NOMO-1 treated with dmso at 0.1 percent for 144 hours (cell line): Measurements from ENCODE around the gene CLPX.
A peak's percentile ranks its signal among the peaks of the same experiment; 100 is the strongest.
"Not testable (repeated sequence)": the region's sequence is repeated elsewhere in the genome, so short reads cannot be mapped to it uniquely, and the experiment has no call there.

Experiments
- DNase-seq: peaks from one replicate; lab custom pipeline; 2025; ENCODE audit not compliant: unreplicated experiment; lab: John Stamatoyannopoulos, UW

Gene CLPX

DNA sequence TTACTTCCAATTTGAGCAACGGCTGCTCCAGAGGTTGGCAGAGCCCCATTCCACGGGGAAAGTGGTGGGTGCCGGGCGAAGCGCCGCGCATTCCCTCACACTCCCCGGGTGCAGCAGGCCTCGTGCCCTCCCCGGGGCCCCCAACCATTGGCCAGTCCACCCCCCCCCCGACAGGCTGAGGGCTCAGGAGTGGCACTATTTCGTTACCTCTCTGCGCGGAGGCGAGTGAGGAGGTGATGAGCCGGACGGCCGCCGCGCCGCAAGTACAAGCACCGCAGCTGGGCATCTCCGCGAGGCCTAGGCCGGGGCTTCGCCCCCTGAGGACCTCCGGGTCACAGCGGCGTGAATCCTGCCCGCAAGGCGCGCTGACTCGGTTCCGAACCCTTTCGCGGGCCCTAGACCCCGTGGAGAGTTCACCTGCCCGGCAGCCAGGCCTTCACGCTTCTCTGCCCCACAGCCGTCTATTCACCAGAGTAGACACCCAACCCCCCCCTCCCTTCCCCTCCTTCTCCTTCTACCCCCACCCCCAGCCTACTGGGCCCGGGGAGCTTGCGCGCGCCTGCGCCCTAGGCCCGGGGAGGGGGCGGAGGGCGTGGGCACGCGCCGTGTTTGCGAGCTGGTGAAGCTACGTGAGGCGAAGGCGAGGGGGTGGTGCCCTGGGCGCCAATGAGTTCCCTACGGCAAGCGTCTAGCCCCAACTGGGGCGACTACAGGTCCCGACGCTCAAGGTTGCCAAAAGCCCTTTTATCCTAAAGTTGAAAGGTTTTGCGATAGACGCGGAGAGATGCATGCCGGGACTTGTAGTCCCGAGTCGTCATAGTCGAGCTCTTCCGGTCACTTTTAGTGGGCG is at the start of gene CLPX:
CLPX (minus strand) TSS at position 475 of the 850 bp plus-strand sequence; CDS start at position 286, 189 bp downstream.
- DNase-seq: peak; percentile 92

DNA sequence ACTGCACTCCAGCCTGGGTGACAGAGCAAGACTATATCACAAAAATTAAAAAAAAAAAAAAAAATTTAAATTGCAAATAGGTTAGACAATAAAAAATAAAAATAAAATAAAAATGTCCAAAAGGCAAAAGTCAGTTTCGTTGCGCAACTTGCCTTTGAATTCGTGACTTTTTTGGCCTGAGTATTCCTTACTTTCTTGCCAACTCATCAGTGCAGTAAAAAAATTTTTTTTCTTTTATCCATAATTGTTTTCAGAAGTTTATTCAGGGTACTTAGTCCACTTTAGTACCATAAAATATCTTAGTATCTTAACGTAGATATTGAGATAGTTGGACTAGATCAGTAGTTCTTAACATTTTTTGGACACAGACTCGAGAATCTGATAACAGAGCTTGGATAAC is 48.6 kb upstream of the CLPX start:
- DNase-seq: no peak

DNA sequence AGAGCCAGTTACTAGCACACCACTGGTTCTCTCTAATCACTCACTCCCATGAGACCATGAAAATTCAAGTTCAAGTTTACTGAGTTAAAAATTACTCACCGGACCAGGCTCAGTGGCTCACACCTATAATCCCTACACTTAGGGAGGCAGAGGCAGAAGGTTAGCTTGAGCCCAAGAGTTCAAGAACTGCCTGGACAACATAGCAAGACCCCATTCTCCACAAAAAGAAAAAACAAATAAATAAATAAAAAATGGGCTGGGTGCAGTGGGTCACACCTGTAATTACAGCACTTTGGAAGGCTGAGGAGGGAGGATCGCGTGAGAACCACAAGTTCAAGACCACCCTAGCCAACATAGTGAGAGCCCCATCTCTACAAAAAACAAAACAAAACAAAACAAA is 47.4 kb upstream of the CLPX start:
- no peak for DNase-seq

DNA sequence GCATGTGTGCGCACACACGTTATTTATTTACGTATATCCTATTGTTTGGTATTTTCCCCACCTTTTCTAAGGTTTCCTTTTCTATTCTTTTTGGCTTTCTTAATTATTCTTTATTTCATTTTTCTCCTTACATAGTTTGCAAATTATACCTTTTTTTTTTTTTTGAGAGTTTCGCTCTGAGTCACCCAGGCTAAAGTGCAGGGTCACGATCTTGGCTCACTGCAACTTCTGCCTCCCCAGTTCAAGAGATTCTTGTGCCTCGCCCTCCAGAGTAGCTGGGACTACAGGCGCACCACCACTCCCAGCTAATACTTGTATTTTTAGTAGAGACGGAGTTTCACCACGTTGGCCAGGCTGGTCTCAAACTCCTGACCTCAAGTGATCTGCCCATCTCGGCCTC is 46.2 kb upstream of the CLPX start:
- no peak for DNase-seq

DNA sequence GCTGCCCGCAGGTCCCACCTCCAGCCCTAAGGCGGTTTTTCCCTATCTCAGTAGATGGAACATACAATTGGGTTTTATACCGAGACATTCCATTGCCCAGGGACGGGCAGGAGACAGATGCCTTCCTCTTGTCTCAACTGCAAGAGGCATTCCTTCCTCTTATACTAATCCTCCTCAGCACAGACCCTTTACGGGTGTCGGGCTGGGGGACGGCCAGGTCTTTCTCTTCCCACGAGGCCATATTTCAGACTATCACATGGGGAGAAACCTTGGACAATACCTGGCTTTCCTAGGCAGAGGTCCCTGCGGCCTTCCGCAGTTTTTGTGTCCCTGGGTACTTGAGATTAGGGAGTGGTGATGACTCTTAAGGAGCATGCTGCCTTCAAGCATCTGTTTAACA is 41.8 kb upstream of the CLPX start:
- DNase-seq: not testable (repeated sequence)

DNA sequence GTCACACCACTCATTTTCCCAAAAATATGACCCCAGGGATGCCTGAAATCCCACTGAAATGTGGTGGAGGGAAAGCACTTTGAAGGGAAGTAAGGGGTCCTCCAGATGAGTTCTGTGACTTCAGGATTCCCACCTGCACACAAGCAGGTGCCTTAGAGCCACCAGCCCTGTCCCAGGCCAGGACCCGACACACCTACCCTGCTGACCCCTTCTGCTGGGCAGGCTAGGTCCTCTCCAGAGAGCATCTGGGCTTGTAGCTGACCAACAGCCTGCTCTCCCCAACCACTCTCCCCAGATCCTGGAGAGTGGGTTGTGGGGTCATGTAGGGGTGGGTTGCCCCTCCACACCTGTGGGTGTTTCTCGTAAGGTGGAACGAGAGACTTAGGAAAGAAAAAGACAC is 41.1 kb upstream of the CLPX start:
- DNase-seq: no peak

DNA sequence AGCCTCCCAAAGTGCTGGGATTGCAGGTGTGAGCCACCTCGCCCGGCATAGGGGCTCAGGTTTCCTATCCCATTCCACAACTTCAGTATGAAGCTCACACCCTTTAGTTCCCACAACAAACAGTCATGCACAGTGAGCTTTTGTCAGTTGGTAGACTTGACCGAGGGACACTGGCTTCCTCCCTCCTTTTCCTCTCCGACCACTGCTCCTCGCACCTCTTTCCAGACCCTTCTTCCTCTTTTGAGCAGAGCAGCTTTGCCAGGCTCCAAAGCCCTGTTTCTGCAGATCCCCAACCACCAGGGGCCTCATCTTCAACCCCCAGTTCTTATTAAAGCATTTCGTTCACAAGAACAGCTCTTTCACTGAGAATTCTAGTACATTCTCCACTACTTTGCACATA is 38.9 kb upstream of the CLPX start:
- peak; percentile 23 for DNase-seq

DNA sequence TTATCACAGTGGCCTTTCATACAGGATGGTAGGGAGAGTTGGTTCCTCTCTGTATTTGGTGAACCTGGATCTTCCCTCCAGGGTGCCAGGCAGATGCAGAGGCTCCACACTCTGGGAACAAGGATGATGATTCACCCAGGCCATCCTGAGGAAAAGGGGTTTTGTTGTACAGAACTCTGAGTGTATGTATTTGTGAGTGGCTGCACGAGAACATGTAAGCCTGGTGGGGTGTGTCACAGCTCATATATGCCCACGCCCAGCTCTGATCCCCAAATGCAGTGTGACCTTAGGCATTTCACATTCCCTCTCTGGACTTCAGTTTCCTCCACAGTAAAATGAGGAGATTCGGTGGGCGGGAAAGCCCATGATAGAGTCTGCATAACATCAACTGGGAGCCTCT is 37.7 kb upstream of the CLPX start:
- no peak for DNase-seq

DNA sequence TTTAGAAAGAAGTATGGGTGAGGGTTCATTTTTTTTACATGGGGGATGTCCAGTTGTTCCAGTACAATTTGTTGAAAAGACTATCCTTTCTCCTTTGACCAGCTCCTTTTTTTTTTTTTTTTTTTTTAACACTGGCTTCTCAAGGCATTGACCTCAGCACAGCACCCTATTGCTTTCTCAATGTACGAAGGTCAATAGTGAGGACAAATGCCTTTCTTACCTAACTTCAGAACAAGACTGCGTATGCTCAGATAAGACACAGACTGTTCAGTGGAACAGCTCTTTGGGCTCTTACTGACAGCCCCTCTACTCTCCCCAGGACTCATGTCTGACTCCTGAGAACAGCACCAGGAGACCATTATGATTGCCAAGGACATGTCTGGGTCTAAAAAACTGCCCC is 36.6 kb upstream of the CLPX start:
- DNase-seq: no peak

DNA sequence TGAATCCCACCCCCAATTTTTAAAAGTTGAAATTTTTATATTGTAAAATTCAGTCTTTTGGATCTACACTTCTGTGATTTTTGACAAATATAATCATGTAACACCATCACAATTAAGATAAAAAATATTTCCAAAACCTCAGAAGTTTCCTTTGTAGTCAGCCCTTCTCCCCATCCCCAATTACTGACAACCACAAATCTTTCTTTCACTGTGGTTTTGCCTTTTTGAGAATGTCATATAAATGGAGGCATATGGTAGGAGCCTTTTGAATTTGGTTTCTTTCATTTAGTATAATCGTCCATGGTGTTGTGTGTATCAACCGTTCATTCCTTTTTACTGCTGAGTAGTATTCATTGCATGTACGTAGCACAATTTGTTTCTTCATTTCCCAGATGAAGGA is 34.0 kb upstream of the CLPX start:
- DNase-seq: no peak

DNA sequence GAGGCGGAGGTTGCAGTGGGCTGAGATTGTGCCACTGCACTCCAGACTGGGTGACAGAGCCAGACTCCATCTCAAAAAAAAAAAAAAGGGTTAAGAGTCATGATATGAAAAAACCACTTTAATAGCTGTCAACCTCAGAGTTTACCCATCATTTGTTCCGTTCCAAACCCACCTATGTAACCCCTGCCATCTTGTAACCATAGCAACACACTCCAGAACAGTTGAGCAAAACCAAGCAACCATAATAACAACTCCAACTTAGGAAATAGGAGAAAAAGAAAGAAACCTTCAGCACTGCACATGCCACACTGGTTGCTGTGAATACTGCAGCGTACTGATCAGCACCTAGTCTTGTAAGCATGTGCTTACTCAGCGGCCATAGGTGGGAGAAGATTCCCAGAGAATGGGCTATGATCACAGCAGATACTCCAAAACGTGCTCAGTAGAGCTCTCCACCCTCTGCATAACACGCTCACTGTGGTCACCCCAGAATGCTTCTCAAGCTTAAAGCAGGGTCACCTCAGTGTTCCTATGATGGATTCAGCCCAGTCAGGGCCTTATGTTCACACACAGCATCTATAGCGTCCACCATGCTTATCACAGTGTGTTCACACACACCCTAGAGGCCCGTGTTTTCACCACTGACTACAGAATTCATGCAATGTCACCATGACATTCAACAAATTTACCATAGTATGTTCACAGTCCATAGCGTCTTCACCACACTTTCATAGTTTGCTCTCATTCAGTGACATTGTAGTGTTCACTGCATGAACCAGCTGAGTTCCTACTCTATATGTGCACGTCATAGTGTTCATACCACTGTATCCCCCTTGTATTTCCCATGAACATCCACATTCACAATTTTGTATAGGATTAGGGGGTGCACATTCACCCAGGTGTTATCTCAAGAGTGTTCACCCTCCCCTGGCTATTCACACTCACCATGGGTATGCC is 32.7 kb upstream of the CLPX start:
- no peak for DNase-seq

DNA sequence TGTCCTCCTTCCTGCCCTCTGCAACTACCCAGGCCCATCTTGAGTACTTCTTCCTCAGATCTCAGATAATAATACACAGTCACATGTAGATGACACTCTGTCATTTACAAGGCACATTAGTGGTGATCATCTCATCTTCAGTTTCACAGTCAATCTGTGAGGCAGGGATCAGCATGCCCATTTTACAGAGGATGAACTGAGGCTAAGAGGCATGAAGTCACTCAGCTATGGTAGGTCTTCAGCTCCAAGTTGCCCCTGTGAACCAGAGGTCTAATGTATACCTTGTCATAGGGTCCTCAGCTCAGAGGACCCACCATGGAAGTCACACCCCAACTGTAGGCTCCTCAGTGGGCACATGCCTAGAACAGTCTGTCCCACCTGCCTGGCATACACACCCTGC is 30.4 kb upstream of the CLPX start:
- no peak for DNase-seq

DNA sequence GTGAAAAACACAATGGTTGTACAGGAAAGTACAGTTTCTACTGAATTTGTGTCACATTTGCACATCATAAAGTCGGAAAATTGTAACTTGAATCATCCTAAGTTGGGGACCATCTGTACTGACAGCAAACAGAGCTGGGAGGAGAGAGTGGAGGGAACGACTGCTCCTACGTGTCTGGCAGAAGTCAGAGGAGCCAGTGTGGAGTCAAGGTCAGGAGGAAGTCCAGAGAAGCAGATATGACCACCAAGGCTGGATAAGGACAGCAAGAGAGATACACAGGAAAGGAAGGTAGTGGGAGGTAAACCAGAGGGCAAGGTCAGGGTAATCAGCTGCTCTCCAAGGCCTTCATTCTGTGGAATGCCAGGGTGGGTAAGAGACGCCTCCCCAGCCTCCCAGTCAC is 28.9 kb upstream of the CLPX start:
- DNase-seq: no peak

DNA sequence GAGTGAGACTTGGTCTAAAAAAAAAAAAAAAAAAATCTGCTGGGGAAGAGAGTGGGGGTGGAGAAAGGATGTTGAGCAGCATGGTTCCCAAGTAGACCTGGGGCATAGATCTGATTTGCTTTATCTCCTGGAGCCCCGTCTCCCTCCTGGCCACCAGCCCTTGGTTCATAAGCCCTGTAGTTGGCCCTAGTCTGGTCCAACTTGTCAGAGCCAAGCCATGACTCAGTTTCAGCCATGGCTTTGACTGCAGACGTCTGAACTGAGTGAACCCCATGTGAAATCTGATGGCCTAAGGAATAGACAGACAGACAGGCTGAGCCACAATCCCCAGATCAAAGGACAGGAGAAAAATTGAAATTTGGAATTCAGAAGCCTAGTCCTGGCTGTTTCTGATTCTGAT is 28.1 kb upstream of the CLPX start:
- no peak for DNase-seq

DNA sequence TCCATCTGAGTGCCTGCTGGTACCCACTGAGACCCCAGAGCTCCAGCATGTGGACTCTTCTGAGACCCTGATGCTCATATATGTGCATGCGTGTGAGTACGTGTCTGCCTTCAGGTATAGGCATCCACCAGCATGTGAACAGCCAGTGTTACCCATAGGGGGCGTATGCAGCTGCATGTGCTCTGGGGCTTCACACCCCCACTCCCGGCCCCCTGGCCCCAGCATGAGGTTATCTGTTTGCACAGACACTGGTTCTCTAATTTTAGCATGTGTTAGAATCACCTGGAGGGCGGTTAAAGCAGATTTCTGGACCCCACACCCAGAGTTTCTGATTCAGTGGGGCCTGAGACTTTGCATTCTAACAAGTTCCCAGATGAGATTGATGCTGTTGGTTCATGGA is 27.0 kb upstream of the CLPX start:
- DNase-seq: no peak

DNA sequence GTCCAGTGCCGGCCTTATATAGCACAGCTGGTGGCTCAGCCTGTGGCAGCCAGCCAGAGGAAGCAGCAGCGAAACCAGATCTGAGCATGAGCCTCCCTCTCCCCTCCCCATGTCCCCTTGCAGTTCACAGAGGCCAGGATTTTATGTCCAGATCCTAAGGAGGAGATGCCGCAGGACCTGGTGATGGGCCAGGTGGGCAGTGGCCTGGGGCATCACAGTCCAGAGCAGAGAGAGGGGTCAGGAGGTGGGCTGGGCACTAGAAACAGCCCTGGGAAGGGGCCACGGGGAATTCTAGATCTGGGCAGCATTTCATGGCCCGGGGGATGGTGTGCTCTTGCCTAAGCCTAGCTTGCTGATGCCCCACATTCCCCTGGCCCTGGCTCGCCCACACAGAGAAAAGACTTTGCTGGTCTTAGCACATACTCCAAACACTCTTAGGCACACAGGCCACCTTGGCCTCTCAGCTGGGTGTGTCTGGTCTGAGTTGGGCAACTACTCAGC is 26.4 kb upstream of the CLPX start:
- no peak for DNase-seq

DNA sequence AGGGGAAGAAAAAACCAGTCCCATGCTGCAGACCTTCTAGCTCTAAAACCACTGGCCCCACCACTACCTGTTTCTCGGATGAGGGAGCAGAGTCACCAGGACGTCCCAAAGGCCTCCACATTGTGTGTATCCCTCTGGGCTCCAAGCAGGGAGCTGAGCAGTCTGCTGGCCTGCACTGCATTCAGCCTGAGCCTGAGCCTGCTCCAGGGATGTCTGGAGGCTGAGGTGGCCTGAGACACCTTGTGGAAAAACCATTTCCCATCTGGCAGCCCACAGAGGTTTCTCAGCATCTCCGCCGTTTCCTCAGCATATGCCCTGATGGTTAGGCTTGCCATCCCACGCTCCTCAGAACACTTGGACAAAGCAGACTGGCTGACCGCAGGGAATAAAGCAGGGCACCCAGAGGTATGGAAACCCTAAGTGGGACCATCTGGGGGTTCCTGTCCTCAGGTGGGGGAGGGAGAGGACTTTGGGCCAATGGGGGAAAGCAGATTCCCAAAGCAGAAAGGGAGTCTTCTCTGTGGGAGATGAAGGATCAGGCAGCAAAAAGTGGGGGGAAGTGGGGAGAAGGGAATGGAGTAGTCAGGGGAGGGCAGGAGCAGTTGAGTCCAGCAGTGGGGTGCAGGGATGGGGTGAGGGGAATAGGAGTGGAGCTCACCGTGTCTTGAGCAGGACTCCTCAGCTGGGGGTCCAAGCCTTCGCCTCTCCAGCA is 25.8 kb upstream of the CLPX start, which contains the start of gene CILP:
CILP (minus strand) TSS at position 704 of the 712 bp plus-strand sequence. CDS start 1,718 bp downstream, outside the sequence.
- no peak for DNase-seq

DNA sequence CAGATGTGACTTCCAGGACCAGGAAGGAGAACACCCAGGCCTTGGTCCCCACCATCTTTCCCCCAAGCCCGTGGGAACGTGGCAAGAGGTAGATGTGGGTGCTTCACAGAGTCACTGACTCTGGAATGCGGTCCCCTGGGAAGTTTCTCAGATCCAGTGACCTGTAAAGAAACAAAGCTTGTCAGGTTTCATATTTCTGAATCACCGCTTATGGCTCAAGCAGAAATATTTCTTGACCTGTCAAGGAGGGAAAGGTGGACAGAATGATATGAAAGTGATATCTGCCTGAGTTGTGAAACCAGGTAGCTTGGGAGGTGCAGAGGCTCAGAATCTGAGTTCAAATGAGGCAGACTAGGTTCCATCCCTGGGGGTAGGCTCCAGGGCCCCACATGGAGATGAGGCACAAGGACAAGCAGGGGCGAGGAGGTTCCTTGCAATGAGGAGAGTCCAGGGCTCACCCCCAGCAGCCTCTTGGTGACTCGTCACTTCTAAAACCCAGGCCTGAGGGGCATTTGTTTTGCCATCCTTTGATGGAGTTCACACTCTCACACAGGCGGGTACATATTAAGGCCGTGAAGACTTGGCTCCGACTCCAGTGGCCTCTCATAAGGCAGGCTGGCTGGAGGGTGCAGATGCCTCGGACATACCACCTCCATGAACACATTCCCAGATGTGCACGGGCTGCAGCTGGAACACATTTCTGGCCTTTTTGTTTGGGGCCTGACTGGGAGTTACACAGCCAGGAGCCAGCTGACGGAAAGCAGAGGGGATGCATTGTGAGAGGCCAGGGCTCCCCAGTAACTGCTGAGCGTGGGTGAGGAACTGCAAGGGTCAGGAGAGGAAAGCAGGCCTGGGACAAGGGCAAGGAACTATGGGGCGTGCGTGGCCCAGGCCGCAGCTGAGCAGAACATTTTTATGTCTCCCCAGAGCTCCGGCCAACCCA is 24.8 kb upstream of the CLPX start:
- DNase-seq: no peak

DNA sequence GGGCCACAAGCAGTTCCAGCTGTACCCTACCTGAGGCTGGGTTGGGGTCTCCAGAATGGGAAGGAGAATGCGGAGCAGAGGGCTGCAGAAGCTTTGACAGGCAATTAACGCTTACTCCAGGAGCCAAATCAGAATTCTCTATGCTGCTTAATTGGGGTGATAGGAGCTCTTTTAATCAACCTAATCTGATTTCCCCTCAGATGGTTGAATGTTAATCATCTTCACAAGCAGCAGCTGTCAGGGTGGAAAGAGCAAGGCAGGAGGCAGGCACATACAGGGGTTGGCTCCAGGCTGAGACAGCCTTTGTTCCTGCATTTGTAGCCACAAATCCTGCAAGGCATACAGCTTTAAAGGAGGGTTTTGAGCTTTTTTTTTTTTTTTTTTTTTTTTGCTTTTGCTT is 23.5 kb upstream of the CLPX start:
- DNase-seq: no peak

DNA sequence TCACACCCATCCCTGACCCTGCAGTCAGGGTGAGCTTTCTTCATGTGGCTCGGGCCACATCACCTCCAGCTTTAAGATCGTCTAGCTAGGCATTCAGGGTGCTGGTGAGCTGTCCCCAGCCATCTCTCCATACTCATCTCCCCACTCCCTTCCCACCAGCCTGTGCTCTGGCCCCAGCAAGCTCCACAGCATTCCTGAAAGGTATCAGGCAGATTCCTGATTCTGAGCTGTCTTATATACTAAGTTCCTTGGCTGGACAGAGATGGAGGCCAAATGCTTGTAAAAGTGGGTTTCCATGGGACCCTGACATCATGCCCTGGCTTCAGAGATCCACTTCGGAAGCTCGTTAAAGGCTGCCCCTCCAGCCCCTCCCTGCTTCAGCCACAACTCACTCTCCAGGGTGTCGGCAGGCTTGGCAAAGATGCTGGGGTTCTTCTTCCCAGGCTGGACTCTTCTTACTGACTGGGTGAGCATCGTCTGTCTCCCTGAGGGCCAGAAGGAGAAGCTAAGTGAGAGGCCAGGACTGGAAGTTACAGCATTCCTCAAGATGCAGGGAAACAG is 22.2 kb upstream of the CLPX start:
- DNase-seq: no peak
